A673 (cell line): ENCODE data around the gene HIP1. TPM values are rescaled to one million over a fixed set of nuclear protein-coding genes. Genes with fewer than 3 reads are reported as not detected.
"Not testable (repeated sequence)": the region's sequence is repeated elsewhere in the genome, so short reads cannot be mapped to it uniquely, and the experiment has no call there.

Experiments used
- BruUV-seq: library from RNA; stranded (reverse); fragments of 400-500 nt; replicated peaks from 2 replicates; lab custom pipeline; 2021; lab: Mats Ljungman, UMichigan
- CTCF ChIA-PET: fragments of 300-600 bp; sonication (Branson Sonifier 250); formaldehyde crosslinking; loops from one replicate; lab custom pipeline; 2022; ENCODE audit warnings: antibody characterized with exemption; lab: Charles Lee
- POLR2A ChIA-PET: fragments of 300-600 bp; sonication (Branson Sonifier 250); formaldehyde crosslinking; loops from one replicate; lab custom pipeline; 2022; ENCODE audit warnings: antibody characterized with exemption; ENCODE audit not compliant: low non-redundant PET; lab: Charles Lee
- DNase-seq: peaks from one replicate; pipeline ENCODE4 v3.0.0-alpha.2; 2015; ENCODE audit warnings: low spot score
- H3K27ac ChIP-seq: fragments of 200-600 bp; sonication (generic); 2 replicates; pipeline ENCODE4 v1.5.1; 2016; ENCODE audit warnings: mixed run types, low read depth, mild to moderate bottlenecking, mixed read lengths, antibody characterized with exemption, low read length; ENCODE audit not compliant: poor library complexity, severe bottlenecking
- H3K27me3 ChIP-seq: fragments of 200-600 bp; sonication (generic); replicated peaks from 2 replicates; pipeline ENCODE4 v1.6.1; 2017; ENCODE audit warnings: mixed run types, low read depth, mild to moderate bottlenecking, mixed read lengths, antibody characterized with exemption, low read length; ENCODE audit not compliant: insufficient read depth, poor library complexity
- H3K36me3 ChIP-seq: fragments of 200-600 bp; sonication (generic); 2 replicates; pipeline ENCODE4 v1.6.1; 2016; ENCODE audit warnings: mixed run types, mild to moderate bottlenecking, mixed read lengths, antibody characterized with exemption, low read length; ENCODE audit not compliant: insufficient read depth, poor library complexity, severe bottlenecking
- H3K4me1 ChIP-seq: fragments of 200-600 bp; sonication (generic); 2 replicates; pipeline ENCODE4 v1.6.1; 2017; ENCODE audit warnings: mixed run types, mild to moderate bottlenecking, mixed read lengths, antibody characterized with exemption, low read length; ENCODE audit not compliant: insufficient read depth, poor library complexity, severe bottlenecking
- H3K4me3 ChIP-seq: fragments of 200-600 bp; sonication (generic); 2 replicates; pipeline ENCODE4 v1.5.1; 2016; ENCODE audit warnings: low read depth, mixed run types, mild to moderate bottlenecking, mixed read lengths, low read length; ENCODE audit not compliant: poor library complexity, severe bottlenecking
- H3K9me3 ChIP-seq: fragments of 200-600 bp; sonication (generic); 2 replicates; pipeline ENCODE4 v1.6.1; 2016; ENCODE audit warnings: mixed run types, low read depth, mild to moderate bottlenecking, mixed read lengths, antibody characterized with exemption, low read length; ENCODE audit not compliant: poor library complexity, severe bottlenecking
- CTCF ChIP-seq: fragments of 300-800, 200-600 bp; sonication (generic); conservative IDR thresholded peaks from 2 replicates; pipeline ENCODE4 v1.5.1; 2017; ENCODE audit warnings: low read depth, mild to moderate bottlenecking, antibody characterized with exemption, low read length, moderate library complexity, mixed read lengths
- EZH2 ChIP-seq: fragments of 200-600 bp; sonication (generic); IDR thresholded peaks from 2 replicates; pipeline ENCODE4 v1.6.1; 2017; ENCODE audit warnings: borderline replicate concordance, low read depth, mild to moderate bottlenecking, mixed read lengths, antibody characterized with exemption, low read length; ENCODE audit not compliant: poor library complexity, severe bottlenecking
- intact Hi-C: fragments of 100-400 bp; cut with micrococcal nuclease; formaldehyde crosslinking; loops from one replicate; pipeline ENCODE4 v1.10.0; 2022; ENCODE audit not compliant: unreplicated experiment
- total RNA-seq: library from RNA; stranded (reverse); gene quantifications from 2 replicates; pipeline ENCODE4 v1.2.3, GENCODE V29; 2021

HIP1 gene
- total RNA-seq, 1 experiment from 2014 or later, result 25.0 TPM

DNA sequence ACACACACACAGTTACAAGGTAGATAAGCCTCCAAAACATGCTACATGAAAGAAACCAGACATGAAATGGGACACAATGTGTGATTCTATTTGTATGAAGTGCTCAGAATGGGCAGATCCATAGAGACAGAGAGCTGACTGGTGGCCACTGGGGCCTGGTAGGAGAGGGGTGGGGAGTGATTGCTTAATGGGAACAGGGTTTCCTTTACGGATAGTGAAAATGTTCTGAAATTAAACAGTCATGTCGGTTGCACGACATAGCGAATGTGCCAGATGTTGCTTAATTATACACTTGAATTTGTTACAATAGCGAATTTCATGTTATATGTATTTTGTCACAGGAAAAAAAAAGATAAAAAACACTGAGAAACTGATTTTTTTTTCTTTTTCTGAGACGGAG, 124.3 kb downstream of the HIP1 start:
- Histone ChIP-seq H3K27ac (no peak overlapping the region), H3K4me3 (no peak overlapping the region), H3K27me3 (no peaks in the 10 kb centered on the region), H3K36me3 (no peaks in the 10 kb centered on the region), H3K9me3 (no peaks in the 10 kb centered on the region), H3K4me1 (no peaks in the 10 kb centered on the region)
- ChIA-PET CTCF (interaction anchor here (0.7 kb wide), 1 partner anchor 27 kb away, joined by 3 read pairs; no protein-coding TSS in a partner anchor), POLR2A (no interaction called here)
- TF ChIP-seq CTCF, result no peak
- TF ChIP-seq EZH2, result no peak
- BruUV-seq, result no TSS peak
- DNase-seq, result no peak
- intact Hi-C loops, result no loop called here

DNA sequence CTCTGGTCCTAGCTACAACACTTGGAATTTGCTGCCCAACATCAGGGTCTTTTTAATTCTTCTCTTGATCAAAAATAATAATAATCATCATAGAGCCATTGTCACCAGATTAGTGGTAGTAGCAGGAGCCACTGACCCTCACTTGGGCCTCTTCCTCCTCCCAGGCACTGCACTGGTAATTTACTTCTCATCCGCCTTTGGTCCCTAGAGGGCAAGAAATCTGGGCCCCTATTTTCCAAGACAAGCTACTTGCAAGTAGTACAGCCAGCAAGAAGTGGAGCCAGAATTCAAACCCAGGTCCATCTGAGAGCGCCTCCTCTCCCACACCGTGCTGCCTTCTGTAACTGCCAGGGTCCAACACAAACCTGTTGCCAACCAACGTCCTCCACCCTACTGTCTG, 125.4 kb downstream of the HIP1 start:
- POLR2A ChIA-PET, result no interaction called here
- Histone ChIP-seq H3K4me3 (no peak overlapping the region), H3K4me1 (no peaks in the 10 kb centered on the region), H3K27me3 (no peaks in the 10 kb centered on the region), H3K27ac (no peak overlapping the region), H3K36me3 (no peaks in the 10 kb centered on the region), H3K9me3 (no peaks in the 10 kb centered on the region)
- TF ChIP-seq EZH2, result no peak
- no peak for TF ChIP-seq CTCF
- CTCF ChIA-PET, result interaction anchor here (0.6 kb wide), 1 partner anchor 407 kb away, joined by 4 read pairs; no protein-coding TSS in a partner anchor
- BruUV-seq, result no TSS peak
- intact Hi-C loops, result no loop called here
- no peak for DNase-seq

DNA sequence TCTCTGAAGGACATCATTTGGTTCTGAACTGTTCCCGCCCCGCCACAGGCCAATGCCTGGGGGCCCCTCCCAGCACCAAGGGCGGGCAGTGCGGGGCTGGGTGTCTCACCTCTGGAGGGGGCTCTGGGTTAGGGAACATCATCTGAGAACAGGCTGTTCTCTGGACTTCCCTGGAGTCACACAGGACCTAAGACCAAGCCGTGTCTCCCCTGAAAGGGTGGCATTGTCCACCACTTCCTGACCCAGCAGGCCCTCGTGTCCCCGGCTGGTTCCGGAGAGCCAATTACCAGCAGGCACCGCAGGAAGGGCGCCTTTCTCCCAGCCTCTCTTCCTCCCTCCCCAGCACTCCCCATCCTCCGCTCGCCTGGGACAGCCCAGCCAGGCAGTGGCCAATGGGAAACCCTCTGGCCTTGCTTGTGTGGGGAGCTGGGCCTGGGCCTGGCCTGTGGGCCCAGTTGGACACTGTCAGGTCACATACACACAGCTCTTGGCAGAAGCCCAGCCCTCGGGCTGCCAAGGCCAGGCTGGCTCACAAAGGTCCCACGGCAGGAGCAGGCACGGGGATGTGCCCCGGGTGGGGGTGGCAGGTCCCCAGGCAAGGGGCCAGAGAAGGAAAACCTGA, 127.1 kb downstream of the HIP1 start:
- Histone ChIP-seq H3K4me3 (no peak overlapping the region), H3K27me3 (no peaks in the 10 kb centered on the region), H3K9me3 (no peaks in the 10 kb centered on the region), H3K36me3 (no peaks in the 10 kb centered on the region), H3K27ac (no peak overlapping the region), H3K4me1 (no peaks in the 10 kb centered on the region)
- intact Hi-C loops, result no loop called here
- no peak for DNase-seq
- ChIA-PET CTCF (no interaction called here), POLR2A (no interaction called here)
- TF ChIP-seq EZH2 (no peak), CTCF (no peak)
- no TSS peak for BruUV-seq

GRCh38 chr7:75609416-75609815, 129.3 kb downstream of the HIP1 start:
- intact Hi-C loops, POLR2A ChIA-PET, H3K27ac ChIP-seq, BruUV-seq, H3K9me3 ChIP-seq, H3K27me3 ChIP-seq, DNase-seq, H3K4me1 ChIP-seq, CTCF ChIA-PET, H3K36me3 ChIP-seq, H3K4me3 ChIP-seq: not testable (repeated sequence)
